ENCODE measurements around the gene NME5.

NME5 gene

GRCh38 chr5:138129347-138129746, 9.9 kb downstream of the NME5 start:
- no peak for DNase-seq

- DNase-seq: no peak
Observed at GRCh38 chr5:138128334-138128733, 10.9 kb downstream of the NME5 start.

GRCh38 chr5:138115254-138115653, 24.0 kb downstream of the NME5 start:
- no peak for DNase-seq

GRCh38 chr5:138111937-138112336, 27.3 kb downstream of the NME5 start:
- DNase-seq: no peak

- DNase-seq: no peak
Observed at GRCh38 chr5:138111181-138111580, 28.0 kb downstream of the NME5 start.

- DNase-seq: no peak
Observed at GRCh38 chr5:138110266-138110963, 28.8 kb downstream of the NME5 start.

GRCh38 chr5:138109463-138110265, 29.6 kb downstream of the NME5 start:
- peak; percentile 15 for DNase-seq

GRCh38 chr5:138107213-138107612, 32.0 kb downstream of the NME5 start:
- no peak for DNase-seq

- no peak for DNase-seq
Observed at GRCh38 chr5:138105709-138106108, 33.5 kb downstream of the NME5 start.

GRCh38 chr5:138103319-138103637, 36.0 kb downstream of the NME5 start:
- DNase-seq: no peak

- DNase-seq: no peak
Observed at GRCh38 chr5:138102454-138103318, 36.5 kb downstream of the NME5 start.

- DNase-seq: no peak
Observed at GRCh38 chr5:138096997-138097828, 42.0 kb downstream of the NME5 start.

- no peak for DNase-seq
Observed at GRCh38 chr5:138096363-138096762, 42.9 kb downstream of the NME5 start.

GRCh38 chr5:138095100-138095907, 43.9 kb downstream of the NME5 start:
- no peak for DNase-seq

- no peak for DNase-seq
Observed at GRCh38 chr5:138093036-138093435, 46.2 kb downstream of the NME5 start.

GRCh38 chr5:138092301-138092700, 46.9 kb downstream of the NME5 start:
- no peak for DNase-seq

GRCh38 chr5:138091685-138092084, 47.5 kb downstream of the NME5 start:
- no peak for DNase-seq

GRCh38 chr5:138083702-138084101, 55.5 kb downstream of the NME5 start, which contains the start of gene WNT8A:
WNT8A (plus strand) TSS chr5:138084033; CDS start chr5:138084128, 95 bp downstream.
- no peak for DNase-seq

- DNase-seq: peak; percentile 14
Observed at GRCh38 chr5:138082033-138082432, 57.2 kb downstream of the NME5 start.

GRCh38 chr5:138078006-138078643, 61.1 kb downstream of the NME5 start:
- no peak for DNase-seq

- peak; percentile 73 for DNase-seq
Observed at GRCh38 chr5:138077064-138077696, 62.0 kb downstream of the NME5 start.

All from hematopoietic multipotent progenitor cell treated with erythropoietin and hydrocortisone succinate and interleukin-3 and kit ligand, for 4 days (in vitro differentiated cells).